K562 (cell line): Measurements from ENCODE around the gene ZNF516.

ENCODE experiments used
- BCLAF1 ChIP-seq, 2 experiments: fragments of 450-650 bp in 1 of 2; IDR thresholded peaks; 2 replicates each; pipeline ENCODE4 v1.6.1; 2011 to 2017; ENCODE audit warnings: low read depth in 2 of 2, antibody characterized with exemption in 1 of 2, borderline replicate concordance in 1 of 2, low read length in 1 of 2, mild to moderate bottlenecking in 1 of 2, mixed read lengths in 1 of 2; ENCODE audit not compliant: control insufficient read depth in 1 of 2
- BHLHE40 ChIP-seq: IDR thresholded peaks from 2 replicates; pipeline ENCODE4 v1.6.1; 2011; ENCODE audit warnings: low read length, improper control_type of control experiment
- CTCF ChIP-seq, 3 experiments: IDR thresholded peaks in 2 of 3; conservative IDR thresholded peaks in 1 of 3; 2 replicates each; pipeline ENCODE4 v1.5.1; 2011 to 2012; ENCODE audit warnings: low read length in 3 of 3, mild to moderate bottlenecking in 3 of 3, control low read depth in 2 of 3, improper control_type of control experiment in 1 of 3, inconsistent platforms in 1 of 3, low read depth in 1 of 3, mixed read lengths in 1 of 3, moderate library complexity in 1 of 3; ENCODE audit not compliant: insufficient read depth in 2 of 3
- FOXM1 ChIP-seq, 2 experiments: fragments of 450-650 bp in 1 of 2; sonication (generic) in 1 of 2; formaldehyde crosslinking in 1 of 2; IDR thresholded peaks; 2 replicates each; pipeline versions ENCODE4 v1.6.1 to v1.9.0; 2017 to 2022; ENCODE audit warnings: low read depth in 2 of 2, mild to moderate bottlenecking in 2 of 2, missing genetic modification reagents in 1 of 2, moderate library complexity in 1 of 2
- REST ChIP-seq, 2 experiments: fragments of 450-650 bp; formaldehyde crosslinking in 1 of 2; IDR thresholded peaks; 2 replicates each; pipeline versions ENCODE4 v1.4.0 to v1.6.1; 2014 to 2020; ENCODE audit warnings: mild to moderate bottlenecking in 2 of 2, borderline replicate concordance in 1 of 2, low read depth in 1 of 2
- TARDBP ChIP-seq: fragments of 450-650 bp; IDR thresholded peaks from 2 replicates; pipeline ENCODE4 v1.6.1; 2016
- USF2 ChIP-seq: sonication (generic); formaldehyde crosslinking; IDR thresholded peaks from 2 replicates; pipeline ENCODE4 v1.5.0; 2020; ENCODE audit warnings: missing genetic modification reagents

GRCh38 chr18:76391038-76391437 lies 104.0 kb downstream of the ZNF516 start:
- TF ChIP-seq BHLHE40, result no peak
- no peak for TF ChIP-seq CTCF (IDR thresholded peaks at IDR 0.05 in 2 of 3, conservative IDR thresholded peaks at IDR 0.05 in 1 of 3; ENCODE audit: insufficient read depth in 2 of 3, low read depth in 1 of 3, low read length in 3 of 3)
- TF ChIP-seq BCLAF1 (IDR thresholded peaks at IDR 0.05; ENCODE audit: borderline replicate concordance in 1 of 2, control insufficient read depth in 1 of 2, low read depth in 2 of 2, low read length in 1 of 2), result no peak
- TF ChIP-seq USF2 (CRISPR knock-in tag), result no peak
- no peak for TF ChIP-seq TARDBP
- TF ChIP-seq FOXM1 (IDR thresholded peaks at IDR 0.05; ENCODE audit: low read depth), result no peak
- TF ChIP-seq FOXM1 (CRISPR knock-in tag; IDR thresholded peaks at IDR 0.05; ENCODE audit: low read depth), result no peak
- TF ChIP-seq REST (IDR thresholded peaks at IDR 0.05; ENCODE audit: borderline replicate concordance), result no peak
- TF ChIP-seq REST (CRISPR knock-in tag; IDR thresholded peaks at IDR 0.05; ENCODE audit: low read depth), result no peak
